Measurements from ENCODE around the gene FETUB.

FETUB gene

GRCh38 chr3:186646106-186646505 lies 5.9 kb downstream of the FETUB start:
- no peak overlapping the region for H3K4me3 ChIP-seq (replicated peaks; ENCODE audit: insufficient read depth, low read length)
- no peak overlapping the region for H3K27ac ChIP-seq (replicated peaks)
- TF ChIP-seq GABPA (IDR thresholded peaks at IDR 0.05; ENCODE audit: low read depth): no peak
- no peak for TF ChIP-seq SPI1 (IDR thresholded peaks at IDR 0.05; ENCODE audit: borderline replicate concordance, low read depth)
- TF ChIP-seq CTCF (IDR thresholded peaks at IDR 0.05; ENCODE audit: insufficient read depth, low read length): no peak
- TF ChIP-seq REST (IDR thresholded peaks at IDR 0.05; ENCODE audit: insufficient replicate concordance, low read depth): no peak
- no peak for TF ChIP-seq POLR2AphosphoS5 (IDR thresholded peaks at IDR 0.05; ENCODE audit: low read depth)
- DNase-seq (ENCODE audit: low read depth in 1 of 2, low spot score in 1 of 2): no peak
- H3K27me3 ChIP-seq (ENCODE audit: insufficient read depth, poor library complexity, severe bottlenecking): peaks cover 14% of the 10 kb centered on the region

GRCh38 chr3:186646841-186647240 lies 6.6 kb downstream of the FETUB start:
- H3K27ac ChIP-seq (replicated peaks): no peak overlapping the region
- DNase-seq (ENCODE audit: low read depth in 1 of 2, low spot score in 1 of 2): no peak
- peaks cover 7% of the 10 kb centered on the region for H3K27me3 ChIP-seq (ENCODE audit: insufficient read depth, poor library complexity, severe bottlenecking)
- H3K4me3 ChIP-seq (replicated peaks; ENCODE audit: insufficient read depth, low read length): no peak overlapping the region
- TF ChIP-seq CTCF (IDR thresholded peaks at IDR 0.05; ENCODE audit: insufficient read depth, low read length): no peak
- TF ChIP-seq POLR2AphosphoS5 (IDR thresholded peaks at IDR 0.05; ENCODE audit: low read depth): no peak
- TF ChIP-seq SPI1 (IDR thresholded peaks at IDR 0.05; ENCODE audit: borderline replicate concordance, low read depth): no peak
- TF ChIP-seq GABPA (IDR thresholded peaks at IDR 0.05; ENCODE audit: low read depth): no peak
- no peak for TF ChIP-seq REST (IDR thresholded peaks at IDR 0.05; ENCODE audit: insufficient replicate concordance, low read depth)

GRCh38 chr3:186648851-186649250 lies 8.7 kb downstream of the FETUB start:
- TF ChIP-seq GABPA (IDR thresholded peaks at IDR 0.05; ENCODE audit: low read depth): no peak
- no peak for TF ChIP-seq REST (IDR thresholded peaks at IDR 0.05; ENCODE audit: insufficient replicate concordance, low read depth)
- no peak for TF ChIP-seq SPI1 (IDR thresholded peaks at IDR 0.05; ENCODE audit: borderline replicate concordance, low read depth)
- TF ChIP-seq POLR2AphosphoS5 (IDR thresholded peaks at IDR 0.05; ENCODE audit: low read depth): no peak
- no peak for TF ChIP-seq CTCF (IDR thresholded peaks at IDR 0.05; ENCODE audit: insufficient read depth, low read length)
- Histone ChIP-seq H3K27ac (replicated peaks) (no peak overlapping the region), H3K4me3 (replicated peaks; ENCODE audit: insufficient read depth, low read length) (no peak overlapping the region), H3K27me3 (ENCODE audit: insufficient read depth, poor library complexity, severe bottlenecking) (peaks cover 5% of the 10 kb centered on the region)
- no peak for DNase-seq (ENCODE audit: low read depth in 1 of 2, low spot score in 1 of 2)
